CD4-positive, alpha-beta T cell treated with Interleukin-6 for 4 hours (primary cell): ENCODE measurements around the gene ANO1.

Source experiments
- DNase-seq: peaks from one replicate; pipeline ENCODE4 v3.0.0-alpha.2; 2020; ENCODE audit warnings: mixed read lengths

ANO1 gene

GRCh38 chr11:70054004-70054403 lies 24.1 kb upstream of the ANO1 start:
- DNase-seq = no peak

GRCh38 chr11:70055444-70055843 lies 22.7 kb upstream of the ANO1 start:
- DNase-seq = no peak

GRCh38 chr11:70057080-70057479 lies 21.0 kb upstream of the ANO1 start:
- no peak for DNase-seq

- DNase-seq = no peak
These were observed 18.1 kb upstream of the ANO1 start for GRCh38 chr11:70059971-70060370.

GRCh38 chr11:70060611-70061293 lies 17.4 kb upstream of the ANO1 start:
- no peak for DNase-seq

- no peak for DNase-seq
These were observed 16.4 kb upstream of the ANO1 start for GRCh38 chr11:70061734-70062133.

GRCh38 chr11:70063121-70063520 lies 15.0 kb upstream of the ANO1 start:
- no peak for DNase-seq

GRCh38 chr11:70063555-70063954 lies 14.6 kb upstream of the ANO1 start:
- no peak for DNase-seq

GRCh38 chr11:70064008-70064725 lies 13.9 kb upstream of the ANO1 start:
- no peak for DNase-seq

GRCh38 chr11:70064726-70065317 lies 13.3 kb upstream of the ANO1 start:
- DNase-seq = no peak

GRCh38 chr11:70065318-70066135 lies 12.6 kb upstream of the ANO1 start:
- no peak for DNase-seq

- no peak for DNase-seq
These were observed 12.0 kb upstream of the ANO1 start for GRCh38 chr11:70066136-70066520.

GRCh38 chr11:70066628-70067027 lies 11.5 kb upstream of the ANO1 start:
- no peak for DNase-seq

- DNase-seq = no peak
These were observed 11.1 kb upstream of the ANO1 start for GRCh38 chr11:70067036-70067435.

- no peak for DNase-seq
These were observed 10.4 kb upstream of the ANO1 start for GRCh38 chr11:70067591-70068341.

GRCh38 chr11:70068345-70068744 lies 9.8 kb upstream of the ANO1 start:
- no peak for DNase-seq

- DNase-seq = no peak
These were observed 9.2 kb upstream of the ANO1 start for GRCh38 chr11:70068950-70069349.

GRCh38 chr11:70070706-70071105 lies 7.4 kb upstream of the ANO1 start:
- no peak for DNase-seq

- DNase-seq = no peak
These were observed 6.1 kb upstream of the ANO1 start for GRCh38 chr11:70071996-70072395.

- DNase-seq = no peak
These were observed 5.7 kb upstream of the ANO1 start for GRCh38 chr11:70072461-70072860.

- DNase-seq = no peak
These were observed 5.0 kb upstream of the ANO1 start for GRCh38 chr11:70072861-70073755.
